ENCODE measurements around the gene MPND. TPM values are rescaled to one million over a fixed set of nuclear protein-coding genes. Genes with fewer than 3 reads are reported as not detected.
A peak's percentile ranks its signal among the peaks of the same experiment; 100 is the strongest.
"Not testable (repeated sequence)": the region's sequence is repeated elsewhere in the genome, so short reads cannot be mapped to it uniquely, and the experiment has no call there.

The MPND gene
- total RNA-seq, 1 donor from 2014 or later, result 42.4 TPM

GRCh38 chr19:4327877-4328242 is 15.5 kb upstream of the MPND start:
- peaks cover 8% of the 10 kb centered on the region for H3K27me3 Mint-ChIP-seq (ENCODE audit: low read depth)

GRCh38 chr19:4328243-4328990 is 14.9 kb upstream of the MPND start:
- Mint-ChIP-seq H3K27me3 (ENCODE audit: low read depth) (peaks cover 8% of the 10 kb centered on the region), H3K9me3 (no peaks in the 10 kb centered on the region), H3K4me1 (peaks cover 18% of the 10 kb centered on the region), H3K36me3 (peaks cover 9% of the 10 kb centered on the region), H3K4me3 (peak overlapping the region; percentile 70), H3K27ac (peak overlapping the region; percentile 85)
- TF ChIP-seq CTCF (IDR thresholded peaks at IDR 0.05; ENCODE audit: unreplicated experiment), result no peak
- peak; percentile 96 to 98 for DNase-seq (ENCODE audit: low spot score in 2 of 2, unreplicated experiment in 2 of 2)

More at GRCh38 chr19:4327877-4328242, 15.5 kb upstream of the MPND start:
- no peak for DNase-seq (ENCODE audit: low spot score in 2 of 2, unreplicated experiment in 2 of 2)
- peaks cover 9% of the 10 kb centered on the region for H3K36me3 Mint-ChIP-seq
- no peaks in the 10 kb centered on the region for H3K9me3 Mint-ChIP-seq
- peak overlapping the region; percentile 88 for H3K27ac Mint-ChIP-seq
- no peak for TF ChIP-seq CTCF (IDR thresholded peaks at IDR 0.05; ENCODE audit: unreplicated experiment)
- peaks cover 18% of the 10 kb centered on the region for H3K4me1 Mint-ChIP-seq
- H3K4me3 Mint-ChIP-seq, result peak overlapping the region; percentile 70

GRCh38 chr19:4328991-4329681 is 14.2 kb upstream of the MPND start:
- DNase-seq (ENCODE audit: low spot score in 2 of 2, unreplicated experiment in 2 of 2); H3K36me3 Mint-ChIP-seq; H3K27me3 Mint-ChIP-seq (ENCODE audit: low read depth); H3K9me3 Mint-ChIP-seq: not testable (repeated sequence)
- Mint-ChIP-seq H3K4me3 (peak overlapping the region; percentile 70), H3K4me1 (peaks cover 18% of the 10 kb centered on the region), H3K27ac (peak overlapping the region; percentile 85)

GRCh38 chr19:4329858-4330257 is 13.5 kb upstream of the MPND start:
- Mint-ChIP-seq H3K9me3 (no peaks in the 10 kb centered on the region), H3K27ac (no peak overlapping the region), H3K36me3 (peaks cover 11% of the 10 kb centered on the region), H3K27me3 (ENCODE audit: low read depth) (peaks cover 8% of the 10 kb centered on the region), H3K4me3 (no peak overlapping the region), H3K4me1 (peaks cover 18% of the 10 kb centered on the region)
- no peak for TF ChIP-seq CTCF (IDR thresholded peaks at IDR 0.05; ENCODE audit: unreplicated experiment)
- DNase-seq (ENCODE audit: low spot score in 2 of 2, unreplicated experiment in 2 of 2), result no peak

GRCh38 chr19:4334929-4335570 is 8.3 kb upstream of the MPND start:
- DNase-seq (ENCODE audit: low spot score in 2 of 2, unreplicated experiment in 2 of 2), result no peak
- no peaks in the 10 kb centered on the region for H3K27me3 Mint-ChIP-seq (ENCODE audit: low read depth)
- H3K4me3 Mint-ChIP-seq, result no peak overlapping the region
- TF ChIP-seq CTCF (IDR thresholded peaks at IDR 0.05; ENCODE audit: unreplicated experiment), result no peak
- H3K36me3 Mint-ChIP-seq, result peaks cover 14% of the 10 kb centered on the region
- H3K9me3 Mint-ChIP-seq, result no peaks in the 10 kb centered on the region
- H3K27ac Mint-ChIP-seq, result no peak overlapping the region
- H3K4me1 Mint-ChIP-seq, result peaks cover 14% of the 10 kb centered on the region

All from mesothelial cell of epicardium (in vitro differentiated cells).